VCaP (cell line): ENCODE data around the gene CYB5D1.
A peak's percentile ranks its signal among the peaks of the same experiment; 100 is the strongest.

Experiments
- H3K27ac ChIP-seq: fragments of 450-650 bp; 2 replicates; pipeline ENCODE4 v1.5.1; 2017
- TF ChIP-seq, protein P1 (sequence below): fragments of 450-650 bp; conservative IDR thresholded peaks from 2 replicates; pipeline ENCODE4 v1.5.1; 2017; ENCODE audit warnings: mild to moderate bottlenecking, moderate library complexity

Gene CYB5D1

DNA sequence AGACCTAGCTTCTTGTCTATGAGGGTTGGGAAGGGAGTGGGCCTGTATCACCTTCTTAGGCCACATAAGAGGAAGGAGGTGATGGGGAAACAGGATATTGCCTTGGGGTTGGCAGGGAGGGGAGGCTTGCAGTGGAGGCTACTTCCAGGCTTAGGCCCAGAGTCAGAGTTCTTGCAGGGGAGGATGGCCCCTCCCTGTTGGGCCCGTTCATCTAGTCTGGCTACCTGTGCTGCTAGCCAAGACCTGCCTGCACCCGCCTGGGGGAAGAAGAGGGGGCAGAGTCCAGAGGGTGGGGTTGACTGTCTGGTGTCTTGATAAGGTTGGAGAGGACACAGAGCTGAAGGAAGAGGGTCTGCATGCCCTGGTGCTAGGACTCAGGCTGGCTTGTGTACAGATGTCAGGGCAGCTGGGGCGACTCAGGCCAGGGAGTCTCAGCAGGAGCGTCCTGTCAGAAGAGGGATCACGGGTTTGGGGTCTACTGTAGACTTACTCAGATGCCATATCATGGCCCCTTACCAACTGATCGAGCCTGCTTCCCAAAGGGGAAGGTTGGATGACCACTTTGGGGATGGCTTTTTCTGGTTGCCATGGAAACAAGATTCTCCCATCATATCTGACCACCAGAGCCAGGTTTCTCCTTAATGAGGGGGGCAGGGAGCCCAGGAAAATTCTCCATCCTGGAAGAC, 18.5 kb upstream of the CYB5D1 start:
- TF ChIP-seq, protein P1, sequence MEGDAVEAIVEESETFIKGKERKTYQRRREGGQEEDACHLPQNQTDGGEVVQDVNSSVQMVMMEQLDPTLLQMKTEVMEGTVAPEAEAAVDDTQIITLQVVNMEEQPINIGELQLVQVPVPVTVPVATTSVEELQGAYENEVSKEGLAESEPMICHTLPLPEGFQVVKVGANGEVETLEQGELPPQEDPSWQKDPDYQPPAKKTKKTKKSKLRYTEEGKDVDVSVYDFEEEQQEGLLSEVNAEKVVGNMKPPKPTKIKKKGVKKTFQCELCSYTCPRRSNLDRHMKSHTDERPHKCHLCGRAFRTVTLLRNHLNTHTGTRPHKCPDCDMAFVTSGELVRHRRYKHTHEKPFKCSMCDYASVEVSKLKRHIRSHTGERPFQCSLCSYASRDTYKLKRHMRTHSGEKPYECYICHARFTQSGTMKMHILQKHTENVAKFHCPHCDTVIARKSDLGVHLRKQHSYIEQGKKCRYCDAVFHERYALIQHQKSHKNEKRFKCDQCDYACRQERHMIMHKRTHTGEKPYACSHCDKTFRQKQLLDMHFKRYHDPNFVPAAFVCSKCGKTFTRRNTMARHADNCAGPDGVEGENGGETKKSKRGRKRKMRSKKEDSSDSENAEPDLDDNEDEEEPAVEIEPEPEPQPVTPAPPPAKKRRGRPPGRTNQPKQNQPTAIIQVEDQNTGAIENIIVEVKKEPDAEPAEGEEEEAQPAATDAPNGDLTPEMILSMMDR: no peak
- H3K27ac ChIP-seq: peak overlapping the region; percentile 48

DNA sequence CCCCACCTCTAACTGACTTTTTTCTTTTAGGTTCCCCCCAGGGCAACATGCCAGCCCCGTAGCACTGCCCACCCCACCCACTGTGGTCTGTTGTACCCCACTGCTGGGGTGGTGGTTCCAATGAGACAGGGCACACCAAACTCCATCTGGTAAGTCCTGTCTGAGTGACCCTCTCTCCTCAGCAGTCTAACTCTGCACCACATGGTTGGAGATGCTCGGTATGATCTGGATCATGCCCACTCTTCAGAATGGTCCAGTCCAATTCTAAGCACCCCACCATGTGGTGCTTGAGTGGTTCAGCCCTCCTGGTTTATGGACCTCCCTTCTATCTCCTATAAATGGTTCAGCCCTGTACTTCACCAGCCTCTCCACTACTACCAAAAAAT, 17.9 kb upstream of the CYB5D1 start:
- TF ChIP-seq, protein P1: no peak
- peak overlapping the region; percentile 82; the same call in 1 of the 2 replicates for H3K27ac ChIP-seq

DNA sequence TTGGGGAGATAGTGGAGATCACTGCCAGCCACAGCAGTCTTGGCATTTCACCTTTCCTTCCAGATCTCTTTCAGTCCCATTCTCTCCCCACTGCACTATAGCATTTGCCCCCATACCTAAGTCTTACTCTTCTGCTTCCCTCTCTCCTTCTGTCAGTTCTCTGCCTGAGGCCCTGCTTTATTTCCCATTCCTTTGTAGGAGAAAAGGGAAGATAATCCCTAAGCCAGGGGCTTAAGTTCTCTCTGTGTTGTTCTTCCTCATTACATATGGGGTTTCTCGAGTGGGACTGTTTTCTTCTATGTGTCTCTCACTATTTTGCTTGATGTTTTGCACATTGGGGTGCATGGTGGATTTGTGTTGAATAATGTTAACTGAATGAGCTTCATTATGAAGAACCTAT, 17.4 kb upstream of the CYB5D1 start:
- TF ChIP-seq, protein P1: no peak
- H3K27ac ChIP-seq: peak overlapping the region; percentile 82

DNA sequence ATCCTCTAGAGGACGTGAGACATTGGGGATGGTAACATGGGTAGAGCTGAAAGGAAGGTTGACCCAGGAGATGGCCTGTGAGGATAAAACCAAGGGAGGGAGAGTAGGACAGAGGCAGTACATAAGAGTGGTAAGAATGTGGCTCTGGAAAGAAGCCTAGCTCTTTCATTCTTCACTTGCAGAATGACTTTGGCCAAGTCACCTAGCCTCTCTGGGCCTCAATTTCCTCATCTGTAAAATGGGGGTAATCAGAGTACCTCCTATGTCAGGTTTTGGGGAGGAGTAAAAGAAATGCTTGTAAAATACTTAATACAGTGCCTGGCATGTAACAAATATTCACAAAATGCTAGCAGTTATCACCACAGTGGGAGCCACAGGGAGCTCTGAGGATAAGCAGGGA, 16.9 kb upstream of the CYB5D1 start:
- TF ChIP-seq, protein P1: no peak
- peak overlapping the region; percentile 82 for H3K27ac ChIP-seq

DNA sequence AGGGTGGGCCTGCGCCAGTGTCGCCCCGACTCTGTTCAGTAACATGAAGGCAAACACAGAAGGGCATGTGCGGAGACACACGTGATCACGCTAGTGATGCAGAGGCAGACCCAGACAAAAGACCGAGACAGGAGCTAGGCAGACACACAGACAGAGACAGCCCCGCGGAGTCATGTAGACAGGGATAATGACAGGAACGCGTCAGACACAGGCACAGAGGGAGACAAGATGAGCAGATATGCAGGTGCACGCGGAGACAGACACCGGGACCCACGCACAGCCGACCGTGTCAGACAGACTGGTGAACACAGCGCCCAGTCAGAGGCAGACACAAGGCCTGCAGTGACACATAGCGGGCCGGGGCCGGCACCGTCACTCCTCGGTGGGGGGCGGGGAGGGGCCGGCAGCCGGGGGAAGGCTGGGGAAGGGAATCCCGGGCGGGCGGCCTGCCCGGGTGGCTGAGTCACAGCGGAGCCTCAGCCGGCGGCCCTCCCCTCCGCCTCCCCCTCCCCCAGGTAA, 16.3 kb upstream of the CYB5D1 start:
- H3K27ac ChIP-seq: peak overlapping the region; percentile 82
- TF ChIP-seq, protein P1: peak; percentile 19; the same call in 1 of the 2 replicates

DNA sequence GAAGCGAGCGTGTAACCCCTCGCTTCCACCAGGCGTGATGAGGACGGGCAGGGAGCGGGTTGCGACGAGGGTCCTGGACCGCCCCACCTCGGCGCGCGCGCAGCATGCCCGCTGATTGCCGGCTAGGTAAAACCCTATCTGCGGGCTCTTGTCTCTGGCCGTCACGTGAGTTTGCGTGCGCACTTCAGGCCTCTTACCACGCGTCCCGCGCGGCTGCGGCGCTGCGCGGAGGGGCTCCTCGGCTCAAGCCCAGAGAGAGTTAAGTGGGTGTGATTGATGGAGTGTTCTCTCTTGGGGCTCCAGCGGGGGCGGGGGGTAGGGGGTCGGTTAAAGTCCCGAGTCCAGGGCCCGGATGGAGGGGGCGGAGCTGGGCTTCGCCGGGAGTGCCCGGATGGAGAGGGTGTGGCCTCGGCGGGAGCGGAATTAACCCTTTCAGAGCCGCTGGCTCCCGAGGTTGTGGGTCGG, 15.9 kb upstream of the CYB5D1 start:
- peak overlapping the region; percentile 82 for H3K27ac ChIP-seq
- TF ChIP-seq, protein P1: no peak

DNA sequence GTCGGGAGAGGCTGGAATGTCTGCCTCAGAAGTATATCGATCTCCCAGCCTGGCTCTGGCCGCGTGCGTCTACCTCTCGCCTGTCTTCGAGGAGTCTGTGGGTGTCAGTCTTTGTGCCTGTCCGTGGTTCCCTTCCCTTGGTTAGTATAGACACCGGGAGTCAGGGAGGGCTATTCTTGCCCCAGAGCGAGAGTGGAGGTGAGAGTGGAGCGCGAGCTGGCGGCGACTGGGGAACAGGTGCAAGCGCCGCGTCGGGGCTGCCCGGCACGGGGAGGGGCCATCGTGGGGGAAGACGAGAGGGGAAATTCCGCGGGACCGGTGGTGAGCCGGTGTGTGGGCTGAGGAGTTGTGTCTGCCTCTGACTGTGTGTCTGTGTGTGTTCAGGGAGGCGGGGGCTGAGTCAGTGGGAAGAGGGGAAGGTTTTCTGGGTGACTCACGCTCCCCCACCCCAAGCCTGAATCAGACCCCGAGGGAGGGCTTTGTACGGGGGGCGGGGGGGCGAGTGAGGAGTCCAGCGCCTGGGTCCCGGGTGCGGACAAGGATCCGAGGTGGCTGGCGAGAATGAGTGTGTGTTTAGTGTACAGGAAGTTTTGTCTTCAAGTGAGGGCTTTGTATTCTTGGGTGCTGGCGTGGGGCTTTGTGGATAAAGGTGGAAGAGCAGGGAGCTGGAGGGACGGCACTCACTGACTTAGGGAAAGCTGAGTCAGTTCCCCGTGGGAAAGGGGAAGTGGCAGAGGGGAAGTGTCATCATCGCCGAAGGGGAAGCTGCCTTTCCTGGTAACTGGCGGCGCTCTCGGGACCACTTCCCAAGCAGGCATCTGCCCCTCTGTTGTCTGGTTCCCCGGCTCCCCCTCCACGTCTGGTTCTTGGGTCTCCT, 15.2 kb upstream of the CYB5D1 start:
- TF ChIP-seq, protein P1: no peak
- peak overlapping the region; percentile 82 for H3K27ac ChIP-seq
